HUES64 (cell line): ENCODE data around the gene IST1.

Experiments used
- H3K27ac ChIP-seq: 2 replicates; pipeline ENCODE4 v1.7.0; 2013; ENCODE audit warnings: low read depth, low read length, inconsistent platforms
- H3K27me3 ChIP-seq: 2 replicates; pipeline ENCODE4 v1.6.1; 2013; ENCODE audit warnings: mild to moderate bottlenecking, low read length; ENCODE audit not compliant: insufficient read depth
- H3K36me3 ChIP-seq: 2 replicates; pipeline ENCODE4 v1.6.1; 2013; ENCODE audit warnings: mild to moderate bottlenecking, low read length; ENCODE audit not compliant: insufficient read depth
- H3K4me1 ChIP-seq: 2 replicates; pipeline ENCODE4 v1.6.1; 2013; ENCODE audit warnings: mild to moderate bottlenecking, low read length, moderate library complexity; ENCODE audit not compliant: insufficient read depth
- H3K4me3 ChIP-seq: 2 replicates; pipeline ENCODE4 v1.5.1; 2013; ENCODE audit warnings: mild to moderate bottlenecking, low read length, moderate library complexity
- H3K9ac ChIP-seq: 2 replicates; pipeline ENCODE4 v1.6.1; 2013; ENCODE audit warnings: mild to moderate bottlenecking, low read depth, low read length
- H3K9me3 ChIP-seq: 2 replicates; pipeline ENCODE4 v1.6.1; 2013; ENCODE audit warnings: low read depth, low read length; ENCODE audit not compliant: insufficient read depth
- WGBS: fragments of 150-250, 120-280 bp; methylation state at CpG from one replicate; pipeline ENCODE4 v1.1.7; 2013; ENCODE audit warnings: missing lambda C conversion rate; 5-methylcytosine and 5-hydroxymethylcytosine counted together

IST1 gene

GRCh38 chr16:71882505-71883167 lies 12.7 kb upstream of the IST1 start:
- no peak overlapping the region for H3K9ac ChIP-seq
- WGBS, result 17% methylated on average over 7 of the region's 9 CpGs
- H3K36me3 ChIP-seq, result peaks cover 34% of the 10 kb centered on the region
- no peaks in the 10 kb centered on the region for H3K9me3 ChIP-seq
- H3K27me3 ChIP-seq, result no peaks in the 10 kb centered on the region
- no peak overlapping the region; the same call in 1 of the 2 replicates for H3K27ac ChIP-seq
- H3K4me1 ChIP-seq, result peaks cover 12% of the 10 kb centered on the region
- H3K4me3 ChIP-seq, result peak overlapping the region; percentile 94

- Histone ChIP-seq H3K27me3 (no peaks in the 10 kb centered on the region), H3K36me3 (peaks cover 32% of the 10 kb centered on the region), H3K4me1 (peaks cover 12% of the 10 kb centered on the region), H3K9ac (peak overlapping the region; percentile 95), H3K9me3 (no peaks in the 10 kb centered on the region), H3K27ac (peak overlapping the region; percentile 91), H3K4me3 (peak overlapping the region; percentile 94)
- WGBS, result under 1% methylated on average over 46 of the region's 46 CpGs
These were observed 12.0 kb upstream of the IST1 start for GRCh38 chr16:71883168-71883848.

- Histone ChIP-seq H3K9me3 (no peaks in the 10 kb centered on the region), H3K4me3 (peak within 1 kb of the TSS; percentile 94), H3K27me3 (no peaks in the 10 kb centered on the region), H3K4me1 (peaks cover 12% of the 10 kb centered on the region), H3K9ac (peak within 1 kb of the TSS; percentile 95), H3K36me3 (peaks cover 25% of the 10 kb centered on the region), H3K27ac (peak within 1 kb of the TSS; percentile 91)
- WGBS, result under 1% methylated on average over 83 of the region's 85 CpGs
These were observed 11.3 kb upstream of the IST1 start, which contains the start of gene ZNF821 for GRCh38 chr16:71883849-71884638. ZNF821 (minus strand) TSS chr16:71884182; CDS start chr16:71879946, 4,236 bp downstream.

GRCh38 chr16:71885261-71885650 lies 10.1 kb upstream of the IST1 start:
- WGBS, result 66% methylated on average over 4 of the region's 4 CpGs
- Histone ChIP-seq H3K27ac (no peak overlapping the region), H3K9me3 (no peaks in the 10 kb centered on the region), H3K4me1 (peaks cover 12% of the 10 kb centered on the region), H3K9ac (no peak overlapping the region), H3K36me3 (peaks cover 13% of the 10 kb centered on the region), H3K27me3 (no peaks in the 10 kb centered on the region), H3K4me3 (no peak overlapping the region)

- Histone ChIP-seq H3K27me3 (no peaks in the 10 kb centered on the region), H3K4me3 (no peak overlapping the region), H3K36me3 (no peaks in the 10 kb centered on the region), H3K9ac (no peak overlapping the region), H3K9me3 (no peaks in the 10 kb centered on the region), H3K4me1 (no peaks in the 10 kb centered on the region), H3K27ac (no peak overlapping the region)
- 97% methylated on average over 3 of the region's 3 CpGs for WGBS
These were observed 6.2 kb upstream of the IST1 start for GRCh38 chr16:71889147-71889546.

GRCh38 chr16:71893888-71894228 lies 1.5 kb upstream of the IST1 start:
- Histone ChIP-seq H3K4me1 (0 out of 2 replicates have a peak, but pooled peaks cover 5% of the 10 kb centered on the region), H3K4me3 (peak overlapping the region; percentile 87), H3K27me3 (no peaks in the 10 kb centered on the region), H3K9ac (peak overlapping the region; percentile 98; the same call in 1 of the 2 replicates), H3K27ac (peak overlapping the region; percentile 87; the same call in 1 of the 2 replicates), H3K36me3 (peaks cover 4% of the 10 kb centered on the region; the same call in 1 of the 2 replicates), H3K9me3 (no peaks in the 10 kb centered on the region)
- WGBS, result 71% methylated on average over 7 of the region's 7 CpGs

- Histone ChIP-seq H3K27me3 (no peaks in the 10 kb centered on the region), H3K4me3 (peak overlapping the region; percentile 87), H3K27ac (peak overlapping the region; percentile 87), H3K9ac (peak overlapping the region; percentile 98), H3K36me3 (peaks cover 8% of the 10 kb centered on the region; the same call in 1 of the 2 replicates), H3K9me3 (no peaks in the 10 kb centered on the region), H3K4me1 (peaks cover 5% of the 10 kb centered on the region; the same call in 1 of the 2 replicates)
- WGBS, result 2% methylated on average over 31 of the region's 31 CpGs
These were observed 956 bp upstream of the IST1 start for GRCh38 chr16:71894229-71894920.

GRCh38 chr16:71895679-71896365 lies 491 bp downstream of the IST1 start:
- no peaks in the 10 kb centered on the region for H3K27me3 ChIP-seq

GRCh38 chr16:71896764-71897368 lies 1.5 kb downstream of the IST1 start:
- Histone ChIP-seq H3K4me3 (peak overlapping the region; percentile 87), H3K36me3 (peaks cover 8% of the 10 kb centered on the region), H3K27ac (no peak overlapping the region), H3K9me3 (no peaks in the 10 kb centered on the region), H3K27me3 (no peaks in the 10 kb centered on the region), H3K9ac (peak overlapping the region; percentile 98), H3K4me1 (peaks cover 5% of the 10 kb centered on the region; the same call in 1 of the 2 replicates)
- 60% methylated on average over 12 of the region's 15 CpGs for WGBS

More at GRCh38 chr16:71895679-71896365, 491 bp downstream of the IST1 start:
- H3K9me3 ChIP-seq, result no peaks in the 10 kb centered on the region
- H3K27ac ChIP-seq, result peak overlapping the region; percentile 87
- peak overlapping the region; percentile 87 for H3K4me3 ChIP-seq
- H3K36me3 ChIP-seq, result peaks cover 8% of the 10 kb centered on the region
- H3K4me1 ChIP-seq, result peaks cover 5% of the 10 kb centered on the region; the same call in 1 of the 2 replicates
- H3K9ac ChIP-seq, result peak overlapping the region; percentile 98
- under 1% methylated on average over 44 of the region's 44 CpGs for WGBS

- H3K27ac ChIP-seq, result no peak overlapping the region
These were observed 3.8 kb downstream of the IST1 start for GRCh38 chr16:71899171-71899570.

More at GRCh38 chr16:71899171-71899570, 3.8 kb downstream of the IST1 start:
- Histone ChIP-seq H3K4me3 (no peak overlapping the region), H3K36me3 (peaks cover 16% of the 10 kb centered on the region), H3K4me1 (peaks cover 5% of the 10 kb centered on the region; the same call in 1 of the 2 replicates), H3K9me3 (no peaks in the 10 kb centered on the region), H3K27me3 (no peaks in the 10 kb centered on the region), H3K9ac (no peak overlapping the region)
- WGBS, result 98% methylated on average over 4 of the region's 4 CpGs
